ENCODE data around the gene TBX10.
"Not testable (repeated sequence)": the region's sequence is repeated elsewhere in the genome, so short reads cannot be mapped to it uniquely, and the experiment has no call there.

Gene TBX10

GRCh38 chr11:67664213-67664585, 24.6 kb upstream of the TBX10 start:
- no peak for DNase-seq (ENCODE audit: low spot score)

- DNase-seq (ENCODE audit: low spot score) = no peak
Measured at GRCh38 chr11:67663532-67664212, 24.1 kb upstream of the TBX10 start.

GRCh38 chr11:67662835-67663531, 23.4 kb upstream of the TBX10 start:
- DNase-seq (ENCODE audit: low spot score) = no peak

- DNase-seq (ENCODE audit: low spot score) = no peak
Measured at GRCh38 chr11:67662142-67662834, 22.7 kb upstream of the TBX10 start.

- not testable (repeated sequence) for DNase-seq (ENCODE audit: low spot score)
Measured at GRCh38 chr11:67660752-67661151, 21.2 kb upstream of the TBX10 start.

- not testable (repeated sequence) for DNase-seq (ENCODE audit: low spot score)
Measured at GRCh38 chr11:67659651-67660165, 20.1 kb upstream of the TBX10 start.

- DNase-seq (ENCODE audit: low spot score) = peak; percentile 48
Measured at GRCh38 chr11:67657300-67657699, 17.7 kb upstream of the TBX10 start.

- DNase-seq (ENCODE audit: low spot score) = no peak
Measured at GRCh38 chr11:67656278-67656922, 16.8 kb upstream of the TBX10 start.

GRCh38 chr11:67654225-67654624, 14.7 kb upstream of the TBX10 start:
- DNase-seq (ENCODE audit: low spot score) = no peak

- DNase-seq (ENCODE audit: low spot score) = no peak
Measured at GRCh38 chr11:67652965-67653845, 13.6 kb upstream of the TBX10 start.

GRCh38 chr11:67651976-67652781, 12.6 kb upstream of the TBX10 start:
- DNase-seq (ENCODE audit: low spot score) = no peak

- DNase-seq (ENCODE audit: low spot score) = peak; percentile 14
Measured at GRCh38 chr11:67649634-67650510, 10.3 kb upstream of the TBX10 start.

GRCh38 chr11:67648796-67649613, 9.4 kb upstream of the TBX10 start:
- DNase-seq (ENCODE audit: low spot score) = no peak

GRCh38 chr11:67648140-67648795, 8.7 kb upstream of the TBX10 start:
- DNase-seq (ENCODE audit: low spot score) = peak; percentile 60

- no peak for DNase-seq (ENCODE audit: low spot score)
Measured at GRCh38 chr11:67647471-67647870, 7.9 kb upstream of the TBX10 start.

GRCh38 chr11:67646535-67647336, 7.2 kb upstream of the TBX10 start:
- peak; percentile 64 for DNase-seq (ENCODE audit: low spot score)

Measured in activated CD4-positive, alpha-beta T cell treated with anti-CD3 and anti-CD28 coated beads, Interleukin-2, Interleukin-4, amounts not matched to agents 100 ng/mL and 50 ng/mL, durations not matched to agents 16 hours and 8 hours (primary cell).